K562 (cell line): ENCODE measurements around the gene SLC39A11. TPM values are rescaled to one million over a fixed set of nuclear protein-coding genes. Genes with fewer than 3 reads are reported as not detected.
A peak's percentile ranks its signal among the peaks of the same experiment; 100 is the strongest.
"Not testable (repeated sequence)": the region's sequence is repeated elsewhere in the genome, so short reads cannot be mapped to it uniquely, and the experiment has no call there.

Source experiments
- ATAC-seq: fragments of 200-7000 bp; cut with Tn5 transposase; 3 replicates; pipeline ENCODE4 v1.9.1; 2020; ENCODE audit warnings: moderate library complexity
- BruUV-seq: library from RNA; stranded (reverse); fragments of 400-500 nt; replicated peaks from 2 replicates; lab custom pipeline; 2021; lab: Mats Ljungman, UMichigan
- CTCF ChIA-PET: fragments of 300-600 bp; formaldehyde crosslinking; extraction: SDS; loops from one replicate; lab custom pipeline; 2021; ENCODE audit warnings: low intra/inter-chr PET ratio; lab: Yijun Ruan, JAX
- POLR2A ChIA-PET: fragments of 300-600, 350-650 bp; sonication (Branson Sonifier 250); formaldehyde crosslinking; extraction: SDS; loops from one replicate; lab custom pipeline; 2021; ENCODE audit warnings: antibody characterized with exemption, inconsistent platforms; lab: Yijun Ruan, JAX
- DNase-seq, 4 experiments: peaks; one replicate each; pipeline versions ENCODE4 v3.0.0 to v3.0.0-alpha.2; 2011 to 2018; ENCODE audit warnings: low spot score in 3 of 4, mixed read lengths in 3 of 4; ENCODE audit errors: extremely low read depth in 1 of 4
- FAIRE-seq: peaks from 2 replicates; lab custom pipeline; 2011; peaks lifted over from hg19 to GRCh38; lab: Jason Lieb, UNC
- H2AFZ ChIP-seq: 2 replicates; pipeline ENCODE4 v1.6.0; 2011; ENCODE audit warnings: low read depth, low read length, control low read depth, inconsistent platforms
- H3K27ac ChIP-seq: fragments of 200-600 bp; 3 replicates; pipeline ENCODE4 v1.8.0; 2011; ENCODE audit warnings: low read depth, mild to moderate bottlenecking, control low read depth, inconsistent platforms, low read length, moderate library complexity, mixed read lengths; ENCODE audit errors: extremely low read depth
- H3K27me3 ChIP-seq, 2 experiments: fragments of 300-600 bp in 1 of 2; 2 replicates in 1 of 2; 3 replicates in 1 of 2; pipeline versions ENCODE4 v1.6.0 to v1.8.0; 2011; ENCODE audit warnings: inconsistent platforms in 2 of 2, low read length in 2 of 2, mild to moderate bottlenecking in 1 of 2, mixed read lengths in 1 of 2, moderate library complexity in 1 of 2; ENCODE audit not compliant: control insufficient read depth in 2 of 2, insufficient read depth in 2 of 2
- H3K36me3 ChIP-seq: fragments of 300-600 bp; 3 replicates; pipeline ENCODE4 v1.8.0; 2011; ENCODE audit warnings: mild to moderate bottlenecking, low read length, inconsistent platforms; ENCODE audit not compliant: control insufficient read depth, insufficient read depth
- H3K4me1 ChIP-seq, 2 experiments: fragments of 200-600 bp in 1 of 2; replicated peaks in 1 of 2; 2 replicates in 1 of 2; 3 replicates in 1 of 2; pipeline versions ENCODE4 v1.5.1 to v1.8.0; 2011; ENCODE audit warnings: inconsistent platforms in 2 of 2, low read length in 2 of 2, mild to moderate bottlenecking in 1 of 2, mixed read lengths in 1 of 2, moderate library complexity in 1 of 2; ENCODE audit not compliant: control insufficient read depth in 2 of 2, insufficient read depth in 2 of 2
- H3K4me2 ChIP-seq: 2 replicates; pipeline ENCODE4 v1.6.1; 2011; ENCODE audit warnings: low read length, control low read depth, inconsistent platforms, mixed read lengths; ENCODE audit not compliant: insufficient read depth
- H3K4me3 ChIP-seq: fragments of 200-600 bp; sonication (generic), shearing (Covaris generic); 2 replicates; pipeline ENCODE4 v1.5.1; 2016; ENCODE audit warnings: control low read depth, inconsistent platforms
- H3K79me2 ChIP-seq: fragments of 200-600 bp; 3 replicates; pipeline ENCODE4 v1.8.0; 2011; ENCODE audit warnings: low read length, inconsistent platforms; ENCODE audit not compliant: control insufficient read depth, insufficient read depth
- H3K9ac ChIP-seq, 2 experiments: 2 replicates each; pipeline versions ENCODE4 v1.6.0 to v1.6.1; 2011; ENCODE audit warnings: low read depth in 2 of 2, low read length in 2 of 2, control low read depth in 1 of 2, inconsistent platforms in 1 of 2, mild to moderate bottlenecking in 1 of 2, mixed read lengths in 1 of 2; ENCODE audit not compliant: insufficient read depth in 1 of 2
- H3K9me1 ChIP-seq: one replicate; pipeline ENCODE4 v1.6.0; 2011; ENCODE audit warnings: inconsistent platforms, mild to moderate bottlenecking, low read length, moderate library complexity; ENCODE audit not compliant: control insufficient read depth, insufficient read depth
- H3K9me3 ChIP-seq: replicated peaks from 2 replicates; pipeline ENCODE4 v1.5.1; 2011; ENCODE audit warnings: low read depth, low read length, inconsistent platforms; ENCODE audit not compliant: control insufficient read depth, insufficient read depth
- H4K20me1 ChIP-seq: replicated peaks from 2 replicates; pipeline ENCODE4 v1.6.1; 2011; ENCODE audit warnings: low read length, inconsistent platforms, mixed read lengths; ENCODE audit not compliant: control insufficient read depth, insufficient read depth
- MAFG ChIP-seq: fragments of 450-650 bp; conservative IDR thresholded peaks from 2 replicates; pipeline ENCODE4 v1.6.1; 2016; ENCODE audit warnings: missing genetic modification characterization, missing compliant biosample characterization
- POLR3A ChIP-seq: IDR thresholded peaks from 2 replicates; pipeline ENCODE4 v1.6.1; 2011; ENCODE audit warnings: borderline replicate concordance, mild to moderate bottlenecking, moderate library complexity; ENCODE audit not compliant: insufficient read length, insufficient read depth; ENCODE audit errors: extremely low read depth
- RFX5 ChIP-seq: IDR thresholded peaks from 2 replicates; pipeline ENCODE4 v1.6.1; 2011; ENCODE audit warnings: low read depth, mild to moderate bottlenecking, improper control_type of control experiment, low read length
- ZNF707 ChIP-seq: fragments of 250-450 bp; sonication (Bioruptor Pico); conservative IDR thresholded peaks from 2 replicates; pipeline ENCODE4 v1.8.0; 2022; ENCODE audit warnings: inconsistent platforms, mild to moderate bottlenecking, moderate library complexity
- WGBS: fragments of 100-300 bp; shearing (Covaris generic); methylation state at CpG from one replicate; pipeline ENCODE4 v1.1.6; 2016; ENCODE audit warnings: low coverage, mixed read lengths; ENCODE audit not compliant: insufficient coverage; ENCODE audit errors: missing lambda C conversion rate; 5-methylcytosine and 5-hydroxymethylcytosine counted together
- in situ Hi-C: fragments of 300-500 bp; cut with MboI; formaldehyde crosslinking; loops from 4 replicates; pipeline ENCODE4 v1.15.0; 2018; ENCODE audit warnings: inconsistent platforms, mixed read lengths
- intact Hi-C: fragments of 100-400 bp; cut with micrococcal nuclease; formaldehyde crosslinking; loops from 2 replicates; pipeline ENCODE4 v1.14.2; 2022
- polyA plus RNA-seq, 8 experiments: library from polyadenylated mRNA; depleted of rRNA in 4 of 8; stranded (reverse) in 5 of 8; unstranded in 3 of 8; fragments of >200 nt; fragmentation: Nextera tagmentation in 2 of 8; fragmentation: Illumina TruSeq in 1 of 8; extraction: Ambion mirVana in 2 of 8; extraction: Trizol in 1 of 8; gene quantifications; 2 replicates each; pipeline versions ENCODE4 v1.2.1 to v1.2.3, GENCODE V29; 2011 to 2014; ENCODE audit warnings: inconsistent platforms in 1 of 8, missing spikeins in 1 of 8
- total RNA-seq, 7 experiments: library from RNA; depleted of rRNA in 6 of 7; stranded (reverse); fragments of >200 nt in 6 of 7; fragmentation: Illumina TruSeq in 2 of 7; extraction: Trizol in 2 of 7; gene quantifications; 2 replicates each; pipeline versions ENCODE4 v1.2.1 to v1.2.3, GENCODE V29; 2011 to 2021; ENCODE audit warnings: low replicate concordance in 1 of 7

SLC39A11 gene
- total and polyA plus RNA-seq, 9 of the 15 experiments (the other 6 are each of a cell fraction or from before 2014, with no cell fraction given) = 10.5 to 26.4 (median 13.4) TPM

DNA sequence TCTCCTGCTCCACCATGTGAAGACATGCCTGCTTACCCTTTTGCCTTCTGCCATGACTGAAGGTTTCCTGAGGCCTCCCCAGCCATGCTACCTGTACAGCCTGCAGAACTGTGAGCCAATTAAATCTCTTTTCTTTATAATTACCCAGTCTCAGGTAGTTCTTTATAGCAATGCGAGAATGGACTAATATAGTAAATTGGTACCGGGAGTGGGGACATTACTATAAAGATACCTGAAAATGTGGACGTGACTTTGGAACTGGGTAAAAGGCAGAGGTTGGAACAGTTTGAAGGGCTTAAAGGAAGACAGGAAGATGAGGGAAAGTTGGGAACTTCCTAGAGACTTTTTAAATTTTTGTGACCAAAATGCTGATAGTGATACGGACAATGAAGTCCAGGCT, 268.2 kb downstream of the SLC39A11 start:
- H3K4me3 ChIP-seq, H3K36me3 ChIP-seq, H3K27ac ChIP-seq, ATAC-seq, in situ Hi-C loops, H2AFZ ChIP-seq, H3K4me2 ChIP-seq, DNase-seq, H3K27me3 ChIP-seq, FAIRE-seq, CTCF ChIA-PET, H3K9me1 ChIP-seq, H3K79me2 ChIP-seq, POLR2A ChIA-PET, H3K4me1 ChIP-seq, H3K9ac ChIP-seq, BruUV-seq, H4K20me1 ChIP-seq, H3K9me3 ChIP-seq, intact Hi-C loops: not testable (repeated sequence)
- 78% methylated on average over 4 of the region's 4 CpGs for WGBS
- peak; percentile 84 for TF ChIP-seq ZNF707 (CRISPR knock-in tag)

DNA sequence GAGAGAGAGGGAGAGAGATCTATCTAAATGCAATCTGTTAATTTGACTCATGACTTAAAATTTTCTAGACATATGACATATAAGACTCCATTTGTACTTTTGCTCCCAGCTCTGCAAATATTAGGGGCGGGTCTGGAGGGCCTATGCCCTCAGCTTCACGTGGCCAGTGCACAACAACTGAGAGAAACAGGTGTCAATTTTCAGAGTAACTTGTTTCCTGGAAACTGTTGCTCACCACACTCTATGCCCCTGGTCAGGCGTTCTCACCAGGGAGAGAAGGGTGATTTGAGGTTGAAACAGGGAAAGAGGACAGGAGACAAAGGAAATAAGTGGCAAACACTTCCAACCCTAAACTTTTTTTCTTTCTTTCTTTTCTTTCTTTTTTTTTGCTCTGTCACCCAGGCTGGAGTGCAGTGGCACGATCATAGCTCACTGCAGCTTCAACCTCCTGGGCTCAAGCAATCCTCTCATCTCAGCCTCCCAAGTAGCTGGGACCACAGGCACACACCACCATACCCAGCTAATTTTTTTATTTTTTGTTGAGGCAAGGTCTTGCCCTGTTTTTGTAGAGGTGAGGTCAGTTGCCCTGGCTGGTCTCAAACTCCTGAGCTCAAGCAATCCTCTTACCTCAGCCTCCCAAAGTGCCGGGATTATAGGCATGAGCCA, 270.0 kb downstream of the SLC39A11 start:
- Histone ChIP-seq H3K4me1 (no peaks in the 10 kb centered on the region), H3K79me2 (no peaks in the 10 kb centered on the region), H3K36me3 (no peaks in the 10 kb centered on the region; the same call in 2 of the 3 replicates), H3K9ac (no peak overlapping the region), H3K9me3 (peaks cover 8% of the 10 kb centered on the region), H3K27me3 (no peaks in the 10 kb centered on the region), H3K27ac (no peak overlapping the region), H3K4me3 (no peak overlapping the region), H3K4me2 (no peak overlapping the region), H4K20me1 (no peaks in the 10 kb centered on the region), H2AFZ (no peak overlapping the region), H3K9me1 (no peaks in the 10 kb centered on the region)
- in situ Hi-C loops (no loop called here), intact Hi-C loops (no loop called here)
- TF ChIP-seq MAFG (tag) (no peak), POLR3A (no peak), RFX5 (no peak)
- ATAC-seq = no peak
- CTCF ChIA-PET = no interaction called here
- POLR2A ChIA-PET = interaction anchor here (0.6 kb wide), 1 partner anchor 27 kb away, joined by 3 read pairs; no protein-coding TSS in a partner anchor
- 37% methylated on average over 5 of the region's 5 CpGs for WGBS
- FAIRE-seq = no peak
- no peak for DNase-seq
- no TSS peak for BruUV-seq
